KOPT-K1 (cell line): ENCODE data around the gene FMR1NB.

ENCODE experiments used
- H3K27ac ChIP-seq: fragments of 200-600 bp; sonication (generic); 2 replicates; pipeline ENCODE4 v1.5.1; 2016; ENCODE audit warnings: antibody characterized with exemption, mild to moderate bottlenecking, low read depth, low read length; ENCODE audit not compliant: poor library complexity, severe bottlenecking
- H3K36me3 ChIP-seq: fragments of 200-600 bp; sonication (generic); 2 replicates; pipeline ENCODE4 v1.5.1; 2017; ENCODE audit warnings: antibody characterized with exemption, mild to moderate bottlenecking, low read length, moderate library complexity; ENCODE audit not compliant: insufficient read depth
- H3K9me3 ChIP-seq: fragments of 200-600 bp; sonication (generic); 2 replicates; pipeline ENCODE4 v1.5.1; 2017; ENCODE audit warnings: antibody characterized with exemption, low read length, mild to moderate bottlenecking; ENCODE audit not compliant: insufficient read depth, poor library complexity, severe bottlenecking

Gene FMR1NB

GRCh38 chrX:147981038-147981752, at the start of gene FMR1NB:
Gene FMR1NB (plus strand): TSS chrX:147981337. CDS start chrX:147981403, 66 bp downstream.
- no peaks in the 10 kb centered on the region for H3K9me3 ChIP-seq
- no peaks in the 10 kb centered on the region for H3K36me3 ChIP-seq
- H3K27ac ChIP-seq = no peak within 1 kb of the TSS

GRCh38 chrX:147933815-147934214, 47.3 kb upstream of the FMR1NB start:
- peaks cover 96% of the 10 kb centered on the region for H3K36me3 ChIP-seq
- no peaks in the 10 kb centered on the region for H3K9me3 ChIP-seq
- H3K27ac ChIP-seq = no peak overlapping the region

DNA sequence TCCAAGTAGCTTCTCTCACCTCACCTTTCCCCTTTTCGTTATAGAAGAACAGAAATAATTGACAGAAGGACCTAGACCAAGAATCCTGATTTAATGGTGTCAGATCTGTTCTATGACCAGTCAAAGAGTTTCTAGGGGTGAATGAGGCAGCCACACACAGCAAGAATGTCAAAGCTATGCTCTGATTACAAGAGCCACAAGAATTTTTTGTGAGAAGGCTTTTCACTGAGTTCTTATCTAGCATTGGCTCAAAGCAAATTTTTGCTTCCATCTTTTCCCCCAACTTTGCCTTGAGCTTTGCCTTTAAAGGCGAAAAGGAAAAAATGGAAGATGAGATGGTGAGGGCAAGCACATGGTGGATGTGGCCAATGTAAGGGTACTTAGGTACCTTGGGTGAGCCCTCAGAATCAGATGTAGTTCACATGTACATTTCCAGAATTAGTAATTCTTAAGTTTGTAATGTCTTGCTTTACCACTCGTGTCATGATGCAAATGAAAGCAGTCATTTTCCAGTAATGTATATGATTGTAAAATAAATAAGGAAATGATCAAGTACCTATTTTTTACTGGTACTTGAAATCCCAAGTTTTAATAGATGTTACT, 45.9 kb upstream of the FMR1NB start:
- no peak overlapping the region for H3K27ac ChIP-seq
- H3K9me3 ChIP-seq = no peaks in the 10 kb centered on the region
- peaks cover 94% of the 10 kb centered on the region for H3K36me3 ChIP-seq

GRCh38 chrX:147945286-147945685, 35.9 kb upstream of the FMR1NB start:
- H3K36me3 ChIP-seq = peaks cover 84% of the 10 kb centered on the region
- H3K9me3 ChIP-seq = no peaks in the 10 kb centered on the region
- no peak overlapping the region for H3K27ac ChIP-seq

GRCh38 chrX:147948531-147948930, 32.6 kb upstream of the FMR1NB start:
- peaks cover 65% of the 10 kb centered on the region for H3K36me3 ChIP-seq
- no peaks in the 10 kb centered on the region for H3K9me3 ChIP-seq

DNA sequence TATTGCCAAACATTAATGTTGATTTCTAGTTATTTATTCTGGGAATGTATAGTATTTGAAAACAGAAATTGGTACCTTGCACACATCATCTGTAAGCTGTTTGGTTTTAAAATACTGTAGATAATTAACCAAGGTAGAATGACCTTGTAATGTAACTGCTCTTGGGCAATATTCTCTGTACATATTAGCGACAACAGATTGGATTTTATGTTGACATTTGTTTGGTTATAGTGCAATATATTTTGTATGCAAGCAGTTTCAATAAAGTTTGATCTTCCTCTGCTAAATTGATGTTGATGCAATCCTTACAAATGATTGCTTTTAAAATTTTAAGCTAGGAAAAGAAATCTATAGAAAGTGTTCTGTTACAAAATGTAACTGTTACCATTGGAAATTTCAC, 30.8 kb upstream of the FMR1NB start:
- H3K9me3 ChIP-seq = no peaks in the 10 kb centered on the region
- peaks cover 47% of the 10 kb centered on the region for H3K36me3 ChIP-seq
- no peak overlapping the region for H3K27ac ChIP-seq

More at GRCh38 chrX:147948531-147948930, 32.6 kb upstream of the FMR1NB start:
- no peak overlapping the region for H3K27ac ChIP-seq

- H3K36me3 ChIP-seq = peaks cover 17% of the 10 kb centered on the region
- no peak overlapping the region for H3K27ac ChIP-seq
- no peaks in the 10 kb centered on the region for H3K9me3 ChIP-seq
These were observed 27.2 kb upstream of the FMR1NB start for GRCh38 chrX:147953976-147954375.

DNA sequence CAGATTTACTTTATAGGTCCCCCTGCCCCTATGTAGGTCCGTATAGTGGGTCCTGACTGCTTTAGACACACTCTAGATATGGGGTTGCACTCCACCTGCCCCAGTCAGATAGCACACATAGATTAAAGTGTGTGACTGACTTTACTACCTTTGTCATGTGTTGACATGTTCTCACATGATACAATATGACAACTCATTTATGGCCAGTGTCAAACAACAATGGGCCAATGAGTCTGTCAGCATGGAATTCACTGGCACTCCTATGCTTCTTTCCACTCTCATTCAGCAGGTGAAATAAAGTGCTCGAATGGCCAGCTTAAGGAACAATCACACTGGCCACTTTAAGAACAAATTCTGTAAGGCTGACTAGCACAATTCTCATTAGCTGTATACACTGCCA, 23.8 kb upstream of the FMR1NB start:
- Histone ChIP-seq H3K36me3 (no peaks in the 10 kb centered on the region), H3K9me3 (no peaks in the 10 kb centered on the region), H3K27ac (no peak overlapping the region)

DNA sequence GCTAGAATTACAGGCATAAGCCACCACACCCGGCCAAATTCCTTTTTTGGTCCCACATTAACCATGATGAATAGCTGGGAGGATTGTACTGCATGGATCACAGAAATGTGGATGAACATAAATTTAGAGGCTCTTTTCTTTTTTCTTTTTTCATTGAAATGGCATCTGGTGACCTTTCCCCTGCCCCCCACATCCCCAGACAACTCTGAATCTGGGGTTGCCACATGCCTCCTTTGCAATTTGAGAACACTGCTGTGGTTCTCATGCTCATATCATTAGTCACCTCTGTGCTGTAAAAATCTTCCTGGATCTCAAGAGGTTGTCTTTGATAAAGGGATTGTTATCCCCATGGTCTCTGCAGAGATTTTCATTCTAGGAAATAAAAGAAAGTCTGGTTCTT, 22.8 kb upstream of the FMR1NB start:
- Histone ChIP-seq H3K9me3 (no peaks in the 10 kb centered on the region), H3K36me3 (no peaks in the 10 kb centered on the region), H3K27ac (no peak overlapping the region)

DNA sequence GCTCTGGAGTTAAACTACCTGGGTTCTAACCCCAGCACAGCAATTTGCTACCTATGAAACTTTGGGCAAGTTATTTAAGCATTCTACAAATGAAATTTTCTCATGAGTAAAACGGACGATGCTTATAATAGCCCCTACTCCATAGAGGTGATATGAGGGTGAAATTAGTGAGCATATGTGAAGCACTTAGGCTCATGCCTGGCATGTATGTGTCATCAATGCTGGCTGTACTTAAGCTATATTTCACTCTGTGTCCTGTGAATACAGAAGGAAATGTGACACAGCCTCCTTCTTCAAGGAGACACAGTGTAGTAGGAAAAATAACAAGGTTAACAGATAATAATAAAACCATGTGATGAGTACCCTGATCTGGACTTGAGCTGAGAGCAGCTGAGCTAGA, 20.4 kb upstream of the FMR1NB start:
- H3K9me3 ChIP-seq = no peaks in the 10 kb centered on the region
- no peak overlapping the region for H3K27ac ChIP-seq
- no peaks in the 10 kb centered on the region for H3K36me3 ChIP-seq

- H3K27ac ChIP-seq = no peak overlapping the region
- no peaks in the 10 kb centered on the region for H3K9me3 ChIP-seq
- H3K36me3 ChIP-seq = no peaks in the 10 kb centered on the region
These were observed 18.7 kb upstream of the FMR1NB start for GRCh38 chrX:147962476-147962875.

DNA sequence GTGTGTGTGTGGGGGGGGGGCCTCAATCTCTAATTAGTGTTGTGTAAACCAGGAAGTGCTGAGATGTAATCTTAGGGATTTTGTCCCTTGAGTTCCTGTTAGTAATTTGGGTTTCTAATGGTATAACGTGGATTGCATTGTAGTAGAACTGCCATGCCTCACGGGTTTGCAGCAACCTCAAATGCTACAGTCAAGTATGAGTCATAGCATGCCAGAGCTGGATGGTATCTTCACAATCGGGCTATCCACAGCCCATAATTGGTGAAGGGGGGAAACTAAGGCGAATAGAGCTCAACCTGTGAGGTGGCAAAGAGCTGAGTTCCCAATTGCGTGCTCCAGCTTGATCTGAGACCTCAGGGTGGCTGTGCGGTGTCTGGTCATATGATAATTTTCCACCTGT, 2.2 kb upstream of the FMR1NB start:
- Histone ChIP-seq H3K36me3 (no peaks in the 10 kb centered on the region), H3K27ac (no peak overlapping the region), H3K9me3 (no peaks in the 10 kb centered on the region)

DNA sequence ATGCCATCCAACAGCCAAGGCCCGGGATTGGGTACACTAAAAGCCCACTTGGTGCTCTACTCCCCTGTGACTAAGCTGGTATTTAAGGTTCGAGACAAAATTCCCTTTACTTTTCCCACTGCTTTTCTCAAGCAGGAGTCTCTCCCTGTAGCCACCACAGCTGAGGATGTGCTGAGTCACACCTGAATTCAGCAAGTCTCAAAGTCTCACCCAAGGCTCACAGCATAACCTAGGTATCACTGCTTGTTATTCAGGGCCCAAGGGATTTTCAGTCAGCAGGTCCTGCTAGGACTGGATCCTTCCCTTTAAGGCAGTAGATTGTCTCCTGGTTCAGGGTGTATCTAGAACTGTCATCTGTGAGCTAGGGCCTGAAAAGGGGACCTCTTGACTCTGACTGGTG, 39.2 kb downstream of the FMR1NB start:
- H3K9me3 ChIP-seq = no peaks in the 10 kb centered on the region
- H3K27ac ChIP-seq = no peak overlapping the region
- H3K36me3 ChIP-seq = no peaks in the 10 kb centered on the region

DNA sequence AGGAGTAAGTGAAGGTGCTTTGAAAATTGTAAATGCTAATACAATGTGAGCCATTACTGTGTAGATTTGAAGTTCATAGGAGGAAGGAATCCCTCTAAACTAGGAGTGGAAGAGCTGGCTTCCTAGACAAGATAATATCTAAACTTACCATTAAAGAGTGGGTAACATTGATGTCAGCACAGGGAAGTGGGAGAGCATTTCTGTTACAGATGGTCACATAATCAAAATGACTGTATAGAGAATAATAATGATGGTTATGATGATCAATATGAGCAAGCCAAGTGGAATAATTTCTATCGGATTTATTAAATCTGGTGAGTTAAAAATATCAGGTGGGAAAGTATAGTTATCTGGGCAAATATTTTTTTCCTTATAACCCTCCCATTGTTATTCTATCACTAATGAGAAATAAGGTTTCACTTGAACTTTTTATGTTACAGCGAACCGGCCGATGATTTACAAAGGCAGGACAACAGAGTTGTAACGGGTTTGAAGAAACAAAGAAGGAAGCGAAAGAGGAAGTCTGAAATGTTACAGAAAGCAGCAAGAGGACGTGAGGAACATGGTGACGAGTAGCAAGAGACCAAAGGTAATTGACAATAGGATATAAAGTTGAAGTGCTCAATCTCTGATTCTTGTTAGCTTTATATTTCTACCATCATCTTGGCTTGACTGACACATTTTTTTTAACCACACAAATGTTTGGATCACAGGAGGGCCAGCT, 43.5 kb downstream of the FMR1NB start:
- H3K36me3 ChIP-seq = no peaks in the 10 kb centered on the region
- H3K27ac ChIP-seq = no peak overlapping the region
- no peaks in the 10 kb centered on the region for H3K9me3 ChIP-seq

- Histone ChIP-seq H3K9me3 (no peaks in the 10 kb centered on the region), H3K36me3 (no peaks in the 10 kb centered on the region), H3K27ac (no peak overlapping the region)
These were observed 54.2 kb downstream of the FMR1NB start for GRCh38 chrX:148035380-148035779.
